SHP77 treated with DMSO at 0.1 percent for 48 hours (cell line): ENCODE measurements around the gene HBG2.
"Not testable (repeated sequence)": the region's sequence is repeated elsewhere in the genome, so short reads cannot be mapped to it uniquely, and the experiment has no call there.

ENCODE experiments used
- DNase-seq: peaks from one replicate; lab custom pipeline; 2025; lab: John Stamatoyannopoulos, UW

Gene HBG2

DNA sequence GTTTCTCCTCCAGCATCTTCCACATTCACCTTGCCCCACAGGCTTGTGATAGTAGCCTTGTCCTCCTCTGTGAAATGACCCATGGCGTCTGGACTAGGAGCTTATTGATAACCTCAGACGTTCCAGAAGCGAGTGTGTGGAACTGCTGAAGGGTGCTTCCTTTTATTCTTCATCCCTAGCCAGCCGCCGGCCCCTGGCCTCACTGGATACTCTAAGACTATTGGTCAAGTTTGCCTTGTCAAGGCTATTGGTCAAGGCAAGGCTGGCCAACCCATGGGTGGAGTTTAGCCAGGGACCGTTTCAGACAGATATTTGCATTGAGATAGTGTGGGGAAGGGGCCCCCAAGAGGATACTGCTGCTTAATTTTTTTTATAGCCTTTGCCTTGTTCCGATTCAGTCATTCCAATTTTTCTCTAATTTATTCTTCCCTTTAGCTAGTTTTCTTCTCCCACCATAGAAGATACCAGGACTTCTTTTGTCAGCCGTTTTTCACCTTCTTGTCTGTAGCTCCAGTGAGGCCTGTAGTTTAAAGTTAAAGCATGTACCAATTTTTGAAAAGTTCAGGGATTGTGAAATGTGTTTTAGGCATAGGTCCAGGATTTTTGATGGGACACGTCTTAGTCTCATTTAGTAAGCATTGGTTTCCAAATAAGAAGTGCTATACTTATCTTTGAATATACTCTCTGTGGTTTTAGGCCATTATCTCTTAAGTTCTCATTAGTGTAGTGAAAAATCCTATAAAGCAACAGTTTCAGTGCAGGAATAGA lies at the start of gene HBG2:
TSS of gene HBG2 (minus strand) at position 136 of the 768 bp plus-strand sequence. CDS start at position 83, 53 bp downstream.
- not testable (repeated sequence) for DNase-seq

DNA sequence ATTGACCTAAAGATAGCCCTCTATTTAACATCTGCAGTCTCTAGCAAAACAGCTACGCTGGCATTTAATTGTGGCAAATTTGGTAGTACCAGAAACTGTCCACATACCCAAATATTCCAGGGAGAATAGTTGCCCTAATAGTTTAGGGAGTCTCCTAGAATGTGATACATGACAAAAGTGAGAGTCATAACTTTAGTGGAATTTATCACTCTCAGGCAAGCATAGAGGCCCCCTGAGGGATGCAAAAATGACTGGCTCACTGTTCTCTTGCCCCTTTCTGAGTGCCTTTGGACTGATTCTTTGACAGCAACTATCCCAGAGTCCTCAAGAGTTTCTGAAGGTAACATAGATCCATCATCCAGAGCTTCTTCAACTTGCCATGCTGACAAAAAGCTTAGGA lies 49.5 kb upstream of the HBG2 start:
- DNase-seq = no peak

DNA sequence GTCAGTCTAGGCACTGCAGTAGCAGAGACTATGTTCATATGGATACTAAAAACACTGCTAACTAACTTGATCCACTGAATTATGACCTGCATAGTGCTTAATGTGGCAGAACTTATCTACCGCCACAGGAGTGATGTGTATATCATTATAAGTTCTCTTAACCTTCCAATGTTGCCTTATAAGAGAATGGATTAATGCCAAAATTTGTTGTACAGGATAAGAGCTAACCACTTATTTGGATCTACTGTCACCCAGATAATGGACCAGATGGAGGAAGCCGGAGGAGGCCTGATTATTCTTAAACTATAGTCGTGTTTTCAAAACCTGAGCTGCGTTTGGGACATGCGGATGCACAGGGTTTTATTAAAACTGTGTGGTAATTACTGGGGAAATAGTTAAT lies 49.0 kb upstream of the HBG2 start:
- DNase-seq = no peak

DNA sequence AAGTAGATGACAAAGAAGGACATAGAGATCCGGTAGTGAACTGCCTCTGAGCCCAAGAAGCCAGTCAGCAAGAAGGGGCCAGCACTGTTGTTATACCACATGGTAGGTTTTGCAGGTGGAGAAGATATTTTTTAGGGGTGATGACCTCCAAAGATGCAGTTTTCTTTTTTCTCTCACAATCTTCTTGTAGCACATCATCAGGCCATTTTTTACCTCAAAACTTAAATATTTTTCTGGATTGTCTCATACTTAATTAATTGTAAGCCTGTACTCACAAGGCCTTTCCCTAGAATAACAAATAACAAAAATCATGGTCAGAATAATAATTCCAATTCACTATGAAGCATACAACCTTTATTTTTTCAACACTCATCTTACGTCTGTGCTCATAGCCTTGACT lies 47.3 kb upstream of the HBG2 start, which contains the start of gene OR51B4:
TSS of gene OR51B4 (minus strand) at position 101 of the 400 bp plus-strand sequence. CDS start at position 101, 0 bp downstream.
- DNase-seq = no peak

DNA sequence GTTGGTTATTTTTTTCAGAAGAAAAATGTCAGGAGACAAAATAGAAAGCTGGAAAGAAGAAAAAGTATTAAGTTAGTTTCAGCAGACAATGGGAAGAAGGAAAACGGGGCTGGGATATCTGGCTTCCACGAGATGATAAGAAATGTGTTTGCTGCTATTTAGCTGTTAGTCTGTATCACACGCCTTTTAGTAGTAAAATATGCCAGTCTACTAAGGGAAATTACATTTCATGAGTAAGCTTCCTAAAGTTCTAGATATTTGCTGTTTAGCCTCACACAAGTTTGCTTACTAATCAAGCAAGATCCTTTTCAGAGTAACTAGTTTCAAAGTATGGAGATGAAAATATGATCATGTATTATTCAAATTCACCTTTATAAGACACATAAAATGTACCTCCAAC lies 45.7 kb upstream of the HBG2 start:
- no peak for DNase-seq

DNA sequence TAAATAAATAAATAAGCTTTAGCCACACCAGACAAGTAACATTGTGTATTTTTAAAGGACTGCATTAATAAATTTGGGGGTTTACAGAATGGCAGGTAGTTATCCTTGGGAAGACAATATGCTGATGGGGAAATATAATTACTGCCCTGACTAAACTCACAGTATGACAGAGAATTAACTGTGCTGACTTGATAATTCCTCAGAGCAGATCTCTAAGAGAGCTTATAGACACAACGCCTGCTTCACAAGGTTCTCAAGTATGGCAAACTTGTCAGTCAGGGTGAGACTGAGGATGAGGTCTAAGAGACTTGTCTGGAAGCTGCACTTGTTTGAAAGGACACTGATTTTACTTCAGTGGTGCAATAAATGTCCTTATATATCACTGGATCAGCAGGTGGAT lies 43.9 kb upstream of the HBG2 start:
- no peak for DNase-seq

DNA sequence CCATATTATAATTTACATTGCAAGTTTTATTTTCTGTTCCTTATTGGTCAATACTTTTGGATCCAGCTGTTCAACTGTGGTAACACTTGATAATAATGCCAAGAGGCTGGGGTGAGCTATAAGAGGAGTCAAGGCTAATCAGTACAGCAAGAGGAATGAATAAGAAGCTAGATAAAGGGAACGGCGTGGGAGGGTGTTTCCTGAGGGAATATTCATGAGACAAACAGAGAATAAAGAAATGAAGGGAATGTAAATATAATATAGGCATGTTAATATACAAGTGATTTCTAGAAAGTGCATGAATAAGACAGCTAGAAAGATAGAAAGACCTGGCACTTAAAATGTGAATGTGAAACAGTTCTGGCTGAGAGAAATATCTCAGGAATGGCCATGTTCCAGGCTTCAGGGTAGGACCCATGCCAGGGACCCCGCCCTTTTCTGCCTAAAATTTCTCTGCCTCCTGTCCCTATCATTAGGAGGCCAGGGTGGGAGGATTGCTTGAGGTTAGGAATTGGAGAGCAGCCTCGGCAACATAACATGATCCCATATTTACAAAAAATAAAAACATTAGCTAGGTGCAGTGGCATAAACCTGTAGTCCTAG lies 43.2 kb upstream of the HBG2 start:
- DNase-seq = no peak

DNA sequence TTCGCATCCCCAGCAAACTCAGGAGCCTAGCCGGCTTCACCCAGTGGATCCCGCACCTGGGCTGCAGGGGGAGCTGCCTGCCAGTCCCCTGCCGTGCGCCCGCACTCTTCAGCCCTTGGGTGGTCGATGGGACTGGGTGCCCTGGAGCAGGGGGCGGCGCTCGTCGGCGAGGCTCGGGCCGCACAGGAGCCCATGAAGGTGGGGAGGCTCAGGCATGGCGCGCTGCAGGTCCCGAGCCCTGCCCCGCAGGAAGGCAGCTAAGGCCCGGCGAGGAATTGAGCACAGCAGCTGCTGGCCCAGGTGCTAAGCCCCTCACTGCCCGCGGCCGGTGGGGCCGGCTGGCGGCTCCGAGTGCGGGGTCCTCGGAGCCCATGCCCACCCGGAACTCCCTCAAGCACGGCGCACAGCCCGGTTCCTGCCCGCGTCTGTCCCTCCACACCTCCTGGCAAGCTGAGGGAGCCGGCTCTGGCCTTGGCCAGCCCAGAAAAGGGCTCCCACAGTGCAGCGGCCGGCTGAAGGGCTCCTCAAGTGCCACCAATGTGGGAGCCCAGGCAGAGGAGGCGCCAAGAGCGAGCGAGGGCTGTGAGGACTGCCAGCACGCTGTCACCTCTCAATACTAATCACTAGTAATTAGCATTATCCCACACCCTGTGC lies 39.9 kb upstream of the HBG2 start:
- not testable (repeated sequence) for DNase-seq

DNA sequence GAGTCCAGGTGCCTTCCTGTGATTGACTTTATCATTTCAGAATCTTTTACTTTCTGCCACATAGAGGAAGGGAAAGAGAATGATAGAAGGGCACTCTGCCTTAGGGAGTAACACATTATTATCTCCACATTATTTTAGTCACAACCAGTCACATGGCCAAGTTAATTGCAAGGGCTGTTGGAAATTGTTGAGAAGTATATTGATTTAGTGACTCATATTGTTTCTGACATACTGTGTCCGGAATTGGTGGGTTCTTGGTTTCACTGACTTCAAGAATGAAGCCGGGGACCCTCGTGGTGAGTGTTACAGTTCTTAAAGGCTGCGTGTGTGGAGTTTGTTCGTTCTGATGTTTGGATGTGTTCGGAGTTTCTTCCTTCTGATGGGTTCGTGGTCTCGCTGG lies 38.4 kb upstream of the HBG2 start:
- no peak for DNase-seq

DNA sequence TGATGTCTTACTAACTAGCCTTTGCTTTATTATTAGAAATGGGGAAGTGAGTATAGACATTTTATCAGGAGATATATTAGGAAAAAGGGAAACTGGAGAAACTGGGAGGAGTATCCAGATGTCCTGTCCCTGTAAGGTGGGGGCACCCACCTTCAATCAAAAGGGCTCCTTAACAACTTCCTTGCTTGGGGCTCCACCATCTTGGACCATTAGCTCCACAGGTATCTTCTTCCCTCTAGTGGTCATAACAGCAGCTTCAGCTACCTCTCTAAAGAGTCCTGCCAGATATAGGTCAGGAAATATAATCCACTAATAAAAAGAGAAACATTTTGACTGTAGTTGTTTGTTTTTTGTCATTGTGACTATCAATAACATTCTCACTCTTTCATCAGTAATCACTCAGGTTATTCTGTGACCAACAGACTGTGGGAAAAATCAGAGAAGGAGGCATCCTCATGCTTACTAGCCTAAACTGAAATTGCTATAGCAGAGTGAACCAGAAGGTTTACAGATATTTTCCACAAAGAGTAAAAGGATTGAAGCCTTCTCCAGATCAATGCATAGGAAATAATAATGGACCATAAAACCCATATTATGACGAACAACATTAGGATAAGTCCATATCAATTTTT lies 36.7 kb upstream of the HBG2 start:
- no peak for DNase-seq

DNA sequence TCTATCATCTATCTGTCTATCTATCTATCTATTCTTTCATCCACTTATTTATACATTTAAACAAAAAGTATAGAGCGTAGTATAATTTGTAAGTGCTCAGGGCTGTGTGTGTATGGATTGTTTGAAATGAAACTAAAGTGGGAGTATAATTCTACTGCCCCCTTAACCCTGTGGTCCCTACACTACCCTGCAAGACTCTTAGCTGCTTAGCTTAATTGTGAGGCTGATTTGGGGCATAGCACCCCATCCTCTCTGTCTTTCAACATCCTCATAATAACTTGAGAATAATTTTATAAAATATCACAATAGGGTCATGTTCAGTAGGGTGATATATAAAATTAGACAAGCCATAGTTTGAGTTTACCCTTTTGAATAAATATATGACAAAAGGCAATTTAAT lies 35.5 kb upstream of the HBG2 start:
- DNase-seq = no peak

DNA sequence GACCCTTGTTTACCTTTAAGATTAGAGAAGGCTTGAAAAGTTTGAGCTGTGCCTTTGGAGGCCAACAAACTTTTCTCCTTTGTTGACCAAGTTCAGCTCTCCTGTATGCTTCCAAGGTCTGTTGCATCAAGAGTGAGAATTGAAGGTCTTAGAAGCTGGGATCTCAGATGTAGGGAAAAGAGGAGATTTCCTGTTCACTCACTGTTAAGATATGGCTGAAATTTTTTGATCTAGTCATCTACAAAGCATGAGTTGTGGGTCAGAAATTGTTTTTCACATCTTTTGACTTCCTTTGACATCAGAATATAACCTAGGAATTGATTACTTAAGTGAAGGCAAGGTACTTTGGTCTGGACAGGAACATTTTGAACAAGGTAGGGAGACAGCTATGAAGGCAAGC lies 35.1 kb upstream of the HBG2 start:
- DNase-seq = no peak

DNA sequence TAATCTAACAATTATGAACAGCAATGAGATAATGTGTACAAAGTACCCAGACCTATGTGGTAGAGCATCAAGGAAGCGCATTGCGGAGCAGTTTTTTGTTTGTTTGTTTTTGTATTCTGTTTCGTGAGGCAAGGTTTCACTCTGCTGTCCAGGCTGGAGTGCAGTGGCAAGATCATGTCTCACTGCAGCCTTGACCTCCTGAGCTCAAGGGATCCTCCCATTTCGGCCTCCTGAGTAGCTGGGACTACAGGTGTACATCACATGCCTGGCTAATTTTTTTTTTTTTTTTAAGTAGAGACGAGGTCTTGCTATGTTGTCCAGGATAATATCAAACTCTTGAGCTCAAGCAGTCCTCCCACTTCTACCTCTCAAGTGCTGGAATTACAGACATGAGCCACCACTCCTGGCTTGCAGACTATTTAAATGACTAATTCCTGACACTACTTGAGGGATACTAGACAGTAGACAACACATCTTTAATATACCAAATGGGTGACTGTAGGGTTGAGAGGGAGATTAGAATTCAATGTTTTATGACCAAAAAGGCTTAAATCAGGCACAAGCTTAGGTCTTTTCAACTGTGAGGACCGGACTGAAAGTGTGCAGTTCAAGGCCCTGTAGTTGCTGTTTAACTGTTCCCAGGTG lies 34.4 kb upstream of the HBG2 start:
- DNase-seq = no peak

DNA sequence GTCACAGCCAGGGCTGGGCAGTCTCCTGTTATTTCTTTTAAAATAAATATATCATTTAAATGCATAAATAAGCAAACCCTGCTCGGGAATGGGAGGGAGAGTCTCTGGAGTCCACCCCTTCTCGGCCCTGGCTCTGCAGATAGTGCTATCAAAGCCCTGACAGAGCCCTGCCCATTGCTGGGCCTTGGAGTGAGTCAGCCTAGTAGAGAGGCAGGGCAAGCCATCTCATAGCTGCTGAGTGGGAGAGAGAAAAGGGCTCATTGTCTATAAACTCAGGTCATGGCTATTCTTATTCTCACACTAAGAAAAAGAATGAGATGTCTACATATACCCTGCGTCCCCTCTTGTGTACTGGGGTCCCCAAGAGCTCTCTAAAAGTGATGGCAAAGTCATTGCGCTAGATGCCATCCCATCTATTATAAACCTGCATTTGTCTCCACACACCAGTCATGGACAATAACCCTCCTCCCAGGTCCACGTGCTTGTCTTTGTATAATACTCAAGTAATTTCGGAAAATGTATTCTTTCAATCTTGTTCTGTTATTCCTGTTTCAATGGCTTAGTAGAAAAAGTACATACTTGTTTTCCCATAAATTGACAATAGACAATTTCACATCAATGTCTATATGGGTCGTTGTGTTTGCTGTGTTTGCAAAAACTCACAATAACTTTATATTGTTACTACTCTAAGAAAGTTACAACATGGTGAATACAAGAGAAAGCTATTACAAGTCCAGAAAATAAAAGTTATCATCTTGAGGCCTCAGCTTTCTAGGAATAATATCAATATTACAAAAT lies 33.7 kb upstream of the HBG2 start:
- DNase-seq = no peak

DNA sequence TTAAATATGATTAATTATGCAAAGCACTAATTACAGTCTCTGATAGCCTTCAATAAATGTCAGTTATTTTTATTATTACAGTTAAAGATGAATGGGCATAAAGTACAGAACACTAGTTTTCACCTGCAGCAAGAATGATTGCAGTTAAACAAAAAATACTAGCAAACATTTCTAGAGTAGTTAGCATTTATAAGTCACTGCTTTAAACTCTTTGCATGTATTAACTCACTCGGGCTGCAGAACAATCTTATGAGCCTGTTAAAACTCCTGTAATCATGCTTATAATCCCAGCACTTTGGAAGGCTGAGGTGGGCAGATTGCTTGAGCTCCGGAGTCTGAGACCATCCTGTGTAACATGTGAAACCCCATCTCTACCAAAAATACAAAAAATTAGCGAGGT lies 32.3 kb upstream of the HBG2 start:
- no peak for DNase-seq

DNA sequence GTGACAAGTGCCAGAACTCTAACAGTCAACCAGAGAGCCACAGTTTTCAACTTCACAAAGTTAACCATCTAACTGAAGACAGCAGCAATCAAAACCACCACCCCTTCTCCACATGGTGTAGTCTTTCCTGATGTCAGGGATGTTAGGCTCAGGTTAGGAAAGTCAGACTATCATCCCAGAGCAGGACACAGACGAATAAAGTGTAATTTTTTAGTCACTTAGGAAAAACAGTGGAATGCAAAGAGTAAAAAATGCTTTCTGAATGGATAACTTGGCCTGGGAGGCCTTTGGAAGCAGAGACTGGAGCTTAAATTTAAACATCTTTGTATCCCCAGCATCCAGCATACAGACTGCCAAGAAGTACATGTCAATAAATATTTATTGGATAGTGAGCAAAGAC lies 31.8 kb upstream of the HBG2 start:
- DNase-seq = no peak

DNA sequence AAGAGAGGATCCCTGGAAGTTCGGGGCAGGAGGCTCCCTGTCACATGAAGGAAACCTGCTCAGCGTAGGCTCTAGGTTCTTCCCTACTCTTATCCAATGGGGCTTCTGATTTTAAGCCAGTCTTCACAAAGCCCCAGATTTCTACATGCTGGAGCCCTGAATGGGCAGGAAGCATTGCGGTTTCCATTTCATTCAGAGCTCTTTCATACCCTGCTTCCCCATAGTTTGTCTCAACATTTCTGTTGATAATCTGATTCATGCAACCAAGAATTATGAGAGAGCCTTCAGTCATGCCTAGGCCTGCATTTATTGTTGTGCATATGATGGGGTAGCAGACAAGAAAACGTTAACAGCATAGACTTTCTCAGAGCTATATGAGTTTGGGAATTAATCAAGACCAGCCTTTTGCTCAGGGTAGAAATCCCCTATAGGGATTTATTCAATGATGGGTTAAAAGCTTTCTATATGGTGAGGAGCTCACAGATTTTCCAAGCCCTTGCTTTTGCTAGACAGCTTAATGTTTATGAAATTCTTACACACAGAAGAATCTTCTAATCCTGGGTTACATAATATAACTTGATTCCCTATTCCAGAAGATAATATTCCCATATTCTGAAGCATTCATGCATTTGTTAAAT lies 31.2 kb upstream of the HBG2 start:
- no peak for DNase-seq

DNA sequence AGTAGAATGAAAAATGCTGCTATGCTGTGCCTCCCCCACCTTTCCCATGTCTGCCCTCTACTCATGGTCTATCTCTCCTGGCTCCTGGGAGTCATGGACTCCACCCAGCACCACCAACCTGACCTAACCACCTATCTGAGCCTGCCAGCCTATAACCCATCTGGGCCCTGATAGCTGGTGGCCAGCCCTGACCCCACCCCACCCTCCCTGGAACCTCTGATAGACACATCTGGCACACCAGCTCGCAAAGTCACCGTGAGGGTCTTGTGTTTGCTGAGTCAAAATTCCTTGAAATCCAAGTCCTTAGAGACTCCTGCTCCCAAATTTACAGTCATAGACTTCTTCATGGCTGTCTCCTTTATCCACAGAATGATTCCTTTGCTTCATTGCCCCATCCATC lies 30.1 kb upstream of the HBG2 start:
- DNase-seq = no peak

DNA sequence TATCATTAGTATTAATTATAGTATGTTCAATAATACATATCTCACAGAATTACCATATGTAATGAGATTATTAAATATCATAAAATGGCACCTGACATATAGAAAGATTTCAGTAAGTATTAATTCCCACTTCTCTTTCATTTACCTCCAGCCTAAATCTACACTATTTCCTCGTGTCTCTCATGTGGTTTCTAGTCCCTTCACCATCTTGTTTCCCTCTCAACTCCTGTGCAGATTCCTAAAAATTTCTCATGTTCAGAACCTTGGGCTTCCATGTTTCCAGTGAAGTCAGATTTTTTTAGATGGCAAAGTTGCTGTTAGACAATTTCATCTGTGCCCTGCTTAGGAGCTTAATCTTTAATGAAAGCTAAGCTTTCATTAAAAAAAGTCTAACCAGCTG lies 29.3 kb upstream of the HBG2 start:
- DNase-seq = no peak

DNA sequence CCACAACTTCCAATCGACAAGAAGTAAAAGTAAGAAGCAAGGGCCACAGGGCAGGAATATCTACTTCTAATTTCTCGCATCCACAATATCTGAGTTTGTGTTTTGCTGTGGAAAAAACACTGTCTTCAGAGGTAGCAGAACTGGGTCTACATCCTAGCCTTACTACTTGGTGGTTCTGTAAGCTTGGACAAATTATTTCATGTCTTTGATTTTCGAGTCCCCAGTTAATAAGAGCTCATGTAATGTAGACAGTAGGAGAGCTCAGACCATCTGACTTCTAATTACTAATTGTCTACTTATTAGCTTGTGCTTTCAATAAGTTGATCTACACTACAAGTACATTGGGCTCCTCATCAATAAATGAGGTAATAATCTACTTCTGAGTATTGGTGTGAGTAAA lies 28.5 kb upstream of the HBG2 start:
- DNase-seq = no peak

DNA sequence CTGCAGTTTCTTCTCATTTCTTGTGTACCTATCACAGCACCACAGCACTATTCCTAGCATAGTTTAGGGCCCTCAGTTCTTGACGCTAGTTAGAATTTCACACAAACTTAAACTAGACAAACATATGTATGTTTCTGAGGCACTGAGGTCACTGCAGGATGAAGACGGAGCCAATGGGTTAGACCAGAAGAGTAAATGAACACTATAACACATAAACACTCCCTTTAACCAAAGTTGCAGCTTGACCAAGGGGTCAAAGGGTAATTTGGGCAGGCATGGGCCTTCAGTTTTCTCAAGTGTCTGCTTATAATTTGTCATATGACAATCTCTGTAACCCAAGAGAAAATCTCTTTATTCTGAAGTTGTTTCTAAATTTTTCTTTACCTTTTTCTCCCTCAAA lies 28.0 kb upstream of the HBG2 start:
- no peak for DNase-seq
